ENCODE results near the gene SF1.

The SF1 gene

GRCh38 chr11:64741375-64742086 is 36.8 kb downstream of the SF1 start:
- no peak for TF ChIP-seq EZH2 (optimal IDR thresholded peaks at IDR 0.05; ENCODE audit: low read depth, low read length)
- no peak for TF ChIP-seq EZH2phosphoT487 (IDR thresholded peaks at IDR 0.05; ENCODE audit: low read length)
- TF ChIP-seq CTCF (IDR thresholded peaks at IDR 0.05; ENCODE audit: low read length), result no peak
- DNase-seq, result no peak
- Histone ChIP-seq H3K9ac (ENCODE audit: low read length) (no peak overlapping the region), H4K20me1 (ENCODE audit: insufficient read depth, low read length) (0 out of 2 replicates have a peak, but pooled peaks cover 5% of the 10 kb centered on the region), H2AFZ (ENCODE audit: low read length) (no peak overlapping the region), H3K27me3 (replicated peaks; ENCODE audit: insufficient read depth, low read length) (peaks cover 93% of the 10 kb centered on the region), H3F3A (ENCODE audit: insufficient read depth, low read length) (peaks cover 4% of the 10 kb centered on the region; the same call in 1 of the 2 replicates), H3K27ac (ENCODE audit: low read length) (no peak overlapping the region), H3K4me1 (ENCODE audit: low read length) (peaks cover 16% of the 10 kb centered on the region), H3K36me3 (replicated peaks; ENCODE audit: insufficient read depth, low read length) (no peaks in the 10 kb centered on the region), H3K79me2 (ENCODE audit: low read length) (no peaks in the 10 kb centered on the region), H3K4me2 (ENCODE audit: low read depth, low read length) (peak overlapping the region; percentile 91; the same call in 1 of the 2 replicates), H3K9me3 (replicated peaks; ENCODE audit: insufficient read depth, low read length) (no peaks in the 10 kb centered on the region), H3K9me2 (replicated peaks; ENCODE audit: insufficient read depth, low read length) (no peaks in the 10 kb centered on the region), H3K4me3 (ENCODE audit: low read length) (no peak overlapping the region)

- no peaks in the 10 kb centered on the region for H3K9me3 ChIP-seq (replicated peaks; ENCODE audit: insufficient read depth, low read length)
- H3K4me3 ChIP-seq (ENCODE audit: low read length), result no peak overlapping the region
- H3K36me3 ChIP-seq (replicated peaks; ENCODE audit: insufficient read depth, low read length), result no peaks in the 10 kb centered on the region
- no peaks in the 10 kb centered on the region for H3K79me2 ChIP-seq (ENCODE audit: low read length)
- no peak overlapping the region for H2AFZ ChIP-seq (ENCODE audit: low read length)
- no peak overlapping the region for H3K27ac ChIP-seq (ENCODE audit: low read length)
- H4K20me1 ChIP-seq (ENCODE audit: insufficient read depth, low read length), result 0 out of 2 replicates have a peak, but pooled peaks cover 5% of the 10 kb centered on the region
- no peak overlapping the region for H3K4me2 ChIP-seq (ENCODE audit: low read depth, low read length)
- peaks cover 7% of the 10 kb centered on the region for H3K4me1 ChIP-seq (ENCODE audit: low read length)
- peaks cover 4% of the 10 kb centered on the region; the same call in 1 of the 2 replicates for H3F3A ChIP-seq (ENCODE audit: insufficient read depth, low read length)
- peaks cover 93% of the 10 kb centered on the region for H3K27me3 ChIP-seq (replicated peaks; ENCODE audit: insufficient read depth, low read length)
- no peaks in the 10 kb centered on the region for H3K9me2 ChIP-seq (replicated peaks; ENCODE audit: insufficient read depth, low read length)
- DNase-seq, result no peak
- TF ChIP-seq EZH2 (optimal IDR thresholded peaks at IDR 0.05; ENCODE audit: low read depth, low read length), result no peak
- no peak for TF ChIP-seq EZH2phosphoT487 (IDR thresholded peaks at IDR 0.05; ENCODE audit: low read length)
- TF ChIP-seq CTCF (IDR thresholded peaks at IDR 0.05; ENCODE audit: low read length), result no peak
- H3K9ac ChIP-seq (ENCODE audit: low read length), result no peak overlapping the region
Measured at GRCh38 chr11:64739871-64740270, 38.5 kb downstream of the SF1 start.

- TF ChIP-seq EZH2 (optimal IDR thresholded peaks at IDR 0.05; ENCODE audit: low read depth, low read length) (no peak), EZH2phosphoT487 (IDR thresholded peaks at IDR 0.05; ENCODE audit: low read length) (no peak), CTCF (IDR thresholded peaks at IDR 0.05; ENCODE audit: low read length) (no peak)
- peaks cover 91% of the 10 kb centered on the region for H3K27me3 ChIP-seq (replicated peaks; ENCODE audit: insufficient read depth, low read length)
- no peaks in the 10 kb centered on the region for H3K9me2 ChIP-seq (replicated peaks; ENCODE audit: insufficient read depth, low read length)
- no peaks in the 10 kb centered on the region for H3K79me2 ChIP-seq (ENCODE audit: low read length)
- no peak overlapping the region for H3K9ac ChIP-seq (ENCODE audit: low read length)
- no peaks in the 10 kb centered on the region for H3K4me1 ChIP-seq (ENCODE audit: low read length)
- H3K36me3 ChIP-seq (replicated peaks; ENCODE audit: insufficient read depth, low read length), result no peaks in the 10 kb centered on the region
- H3K4me2 ChIP-seq (ENCODE audit: low read depth, low read length), result no peak overlapping the region
- no peak overlapping the region for H2AFZ ChIP-seq (ENCODE audit: low read length)
- no peak overlapping the region for H3K4me3 ChIP-seq (ENCODE audit: low read length)
- DNase-seq, result no peak
- no peak overlapping the region for H3K27ac ChIP-seq (ENCODE audit: low read length)
- no peaks in the 10 kb centered on the region for H3F3A ChIP-seq (ENCODE audit: insufficient read depth, low read length)
- H3K9me3 ChIP-seq (replicated peaks; ENCODE audit: insufficient read depth, low read length), result no peaks in the 10 kb centered on the region
- no peaks in the 10 kb centered on the region for H4K20me1 ChIP-seq (ENCODE audit: insufficient read depth, low read length)
Measured at GRCh38 chr11:64736654-64737053, 41.7 kb downstream of the SF1 start.

Measured in MM.1S (cell line).